ENCODE results near the gene STX7. TPM values are rescaled to one million over a fixed set of nuclear protein-coding genes. Genes with fewer than 3 reads are reported as not detected.

Gene STX7
- total RNA-seq, 2 donors from 2014 or later: 13.5 to 24.6 TPM

DNA sequence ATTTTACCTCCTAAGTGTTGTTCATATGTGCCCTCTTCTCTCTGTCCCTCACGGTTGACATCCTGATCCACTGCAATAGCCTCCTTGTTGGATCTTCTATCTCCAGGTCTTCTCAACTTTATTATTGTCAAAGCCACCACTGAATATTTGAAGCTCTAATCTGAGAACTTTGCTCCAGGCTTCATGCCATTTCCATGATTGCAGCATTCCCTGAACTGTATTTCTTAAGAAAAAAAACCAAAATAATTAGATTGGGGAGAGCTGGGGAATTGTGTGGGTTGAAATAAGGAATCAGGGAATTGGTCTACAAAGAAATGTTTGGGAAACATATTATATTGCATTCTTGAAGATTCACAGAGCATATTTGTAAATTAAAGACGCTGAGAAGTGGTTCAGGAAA is 2.5 kb upstream of the STX7 start:
- DNase-seq (no peak), ATAC-seq (no peak)
- TF ChIP-seq, protein P1, sequence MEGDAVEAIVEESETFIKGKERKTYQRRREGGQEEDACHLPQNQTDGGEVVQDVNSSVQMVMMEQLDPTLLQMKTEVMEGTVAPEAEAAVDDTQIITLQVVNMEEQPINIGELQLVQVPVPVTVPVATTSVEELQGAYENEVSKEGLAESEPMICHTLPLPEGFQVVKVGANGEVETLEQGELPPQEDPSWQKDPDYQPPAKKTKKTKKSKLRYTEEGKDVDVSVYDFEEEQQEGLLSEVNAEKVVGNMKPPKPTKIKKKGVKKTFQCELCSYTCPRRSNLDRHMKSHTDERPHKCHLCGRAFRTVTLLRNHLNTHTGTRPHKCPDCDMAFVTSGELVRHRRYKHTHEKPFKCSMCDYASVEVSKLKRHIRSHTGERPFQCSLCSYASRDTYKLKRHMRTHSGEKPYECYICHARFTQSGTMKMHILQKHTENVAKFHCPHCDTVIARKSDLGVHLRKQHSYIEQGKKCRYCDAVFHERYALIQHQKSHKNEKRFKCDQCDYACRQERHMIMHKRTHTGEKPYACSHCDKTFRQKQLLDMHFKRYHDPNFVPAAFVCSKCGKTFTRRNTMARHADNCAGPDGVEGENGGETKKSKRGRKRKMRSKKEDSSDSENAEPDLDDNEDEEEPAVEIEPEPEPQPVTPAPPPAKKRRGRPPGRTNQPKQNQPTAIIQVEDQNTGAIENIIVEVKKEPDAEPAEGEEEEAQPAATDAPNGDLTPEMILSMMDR (IDR thresholded peaks at IDR 0.05): no peak
- TF ChIP-seq POLR2A (IDR thresholded peaks at IDR 0.05): no peak
- H3K27me3 ChIP-seq: no peaks in the 10 kb centered on the region
- intact Hi-C loops (cut with DNase I): no loop called here
- H3K27ac ChIP-seq: no peak overlapping the region
- H3K36me3 ChIP-seq (replicated peaks in 1 of 2; ENCODE audit: insufficient read depth in 1 of 2, low read depth in 2 of 2): no peaks in the 10 kb centered on the region
- H3K9me3 ChIP-seq: no peaks in the 10 kb centered on the region
- H3K4me1 ChIP-seq: peaks cover 11% of the 10 kb centered on the region
- H3K4me3 ChIP-seq: no peak overlapping the region
- 67% methylated on average over 2 of the region's 2 CpGs for whole genome bisulfite sequencing, 2 donors

DNA sequence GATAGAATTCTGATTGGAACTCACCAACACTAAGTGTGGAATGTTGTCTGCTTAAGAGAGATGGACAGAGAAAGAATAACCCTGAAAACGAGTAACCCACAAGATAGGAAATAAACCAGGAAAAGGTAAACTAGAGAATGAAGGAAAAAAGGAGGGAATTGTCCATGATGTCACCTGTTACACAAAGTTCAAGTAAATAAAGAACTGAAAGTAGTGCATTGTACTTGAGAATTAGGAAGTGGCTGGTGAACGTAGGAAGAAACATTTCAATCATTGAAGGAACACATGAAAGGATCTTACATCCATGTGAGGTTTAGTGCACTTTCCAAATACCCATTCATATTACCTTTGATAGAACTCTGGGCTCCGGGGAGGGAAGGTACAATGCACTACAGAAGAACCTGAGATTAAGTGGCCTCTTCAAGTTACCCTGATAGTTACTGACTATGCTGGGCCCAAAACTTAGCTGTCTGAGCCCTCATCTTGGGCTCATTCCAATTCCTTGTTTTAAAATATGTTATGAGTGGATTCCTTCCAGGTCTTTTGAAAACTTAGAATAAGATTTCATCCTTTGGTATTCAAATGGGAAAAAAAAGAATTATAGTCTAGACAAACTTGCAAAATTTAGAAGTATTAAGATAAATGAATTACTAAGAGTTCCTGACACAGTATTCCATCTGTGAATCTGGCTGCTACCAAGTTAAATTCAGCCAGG is 1.1 kb upstream of the STX7 start:
- no peaks in the 10 kb centered on the region for H3K36me3 ChIP-seq (replicated peaks in 1 of 2; ENCODE audit: insufficient read depth in 1 of 2, low read depth in 2 of 2)
- no peaks in the 10 kb centered on the region for H3K9me3 ChIP-seq
- ATAC-seq (no peak), DNase-seq (no peak)
- intact Hi-C loops (cut with DNase I): no loop called here
- peaks cover 11% of the 10 kb centered on the region for H3K4me1 ChIP-seq
- TF ChIP-seq, protein P1 (IDR thresholded peaks at IDR 0.05): no peak
- TF ChIP-seq POLR2A (IDR thresholded peaks at IDR 0.05): no peak
- WGBS, 2 donors: 18 to 26% methylated on average over 3 of the region's 3 CpGs
- no peaks in the 10 kb centered on the region for H3K27me3 ChIP-seq
- H3K4me3 ChIP-seq: no peak overlapping the region
- H3K27ac ChIP-seq: peak overlapping the region in 3 of 4 donors; percentile 87 to 92 (median 88)

DNA sequence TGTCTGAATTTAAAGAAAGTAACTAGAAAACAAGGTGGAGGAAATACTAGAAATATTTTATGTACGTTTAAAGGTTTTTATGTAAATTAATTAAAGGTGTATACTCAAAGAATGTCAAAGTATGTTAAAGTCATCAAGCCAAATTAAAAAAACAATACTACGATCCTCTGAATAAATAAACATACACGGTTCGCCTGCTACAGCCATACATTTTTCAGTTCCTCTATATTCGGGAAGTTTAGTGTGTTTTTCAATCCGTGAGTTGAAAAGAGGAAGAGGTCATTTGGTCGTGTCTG is 626 bp downstream of the STX7 start:
- TF ChIP-seq, protein P1 (IDR thresholded peaks at IDR 0.05): peak in 1 of 7 experiments; percentile 9
- TF ChIP-seq POLR2A (IDR thresholded peaks at IDR 0.05): no peak
- ATAC-seq (no peak), DNase-seq (no peak)
- Histone ChIP-seq H3K36me3 (replicated peaks in 1 of 2; ENCODE audit: insufficient read depth in 1 of 2, low read depth in 2 of 2) (no peaks in the 10 kb centered on the region), H3K4me1 (peaks cover 18% of the 10 kb centered on the region), H3K9me3 (no peaks in the 10 kb centered on the region), H3K4me3 (peak overlapping the region; percentile 78 to 97), H3K27ac (peak overlapping the region; percentile 58 to 92 (median 88)), H3K27me3 (no peaks in the 10 kb centered on the region)
- 0 to 1% methylated on average over 7 of the region's 7 CpGs for WGBS, 2 donors
- intact Hi-C loops (cut with DNase I): no loop called here

DNA sequence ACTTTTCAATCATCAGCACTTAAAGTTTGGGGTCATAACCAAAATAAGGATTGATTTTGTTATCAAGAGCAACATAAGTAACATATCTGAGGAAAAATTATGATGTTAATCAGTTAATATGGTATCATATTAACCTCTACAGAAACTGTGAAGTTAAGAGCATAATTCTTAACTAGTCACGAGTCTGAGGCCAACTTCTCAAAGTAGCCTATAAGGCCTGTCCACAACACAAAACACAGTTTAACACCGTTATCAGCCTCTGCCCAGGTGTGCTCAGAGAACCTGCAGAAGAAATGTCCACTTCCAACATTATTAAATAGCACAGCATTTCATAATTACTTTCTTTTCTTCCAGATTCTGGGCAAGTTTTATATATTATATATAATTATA is 1.1 kb downstream of the STX7 start:
- no peak for DNase-seq
- 7 to 8% methylated on average over 2 of the region's 2 CpGs for WGBS, 2 donors
- H3K27ac ChIP-seq: peak overlapping the region in 3 of 4 donors; percentile 31 to 92 (median 88)

More for the DNA sequence above, 1.1 kb downstream of the STX7 start:
- Histone ChIP-seq H3K27me3 (no peaks in the 10 kb centered on the region), H3K9me3 (no peaks in the 10 kb centered on the region), H3K4me3 (peak overlapping the region; percentile 78 to 97), H3K36me3 (replicated peaks in 1 of 2; ENCODE audit: insufficient read depth in 1 of 2, low read depth in 2 of 2) (no peaks in the 10 kb centered on the region), H3K4me1 (peaks cover 18% of the 10 kb centered on the region)
- intact Hi-C loops (cut with DNase I): no loop called here
- TF ChIP-seq, protein P1 (IDR thresholded peaks at IDR 0.05): no peak
- ATAC-seq: no peak
